GM12872 (cell line): ENCODE results near the gene GPR107.

Experiments
- TF ChIP-seq, protein P1 (sequence below): IDR thresholded peaks from 3 replicates; pipeline ENCODE4 v1.5.1; 2011; ENCODE audit warnings: low read depth, mild to moderate bottlenecking, low read length, moderate library complexity; ENCODE audit not compliant: insufficient read depth

GPR107 gene

GRCh38 chr9:130143279-130143893 lies 89.7 kb downstream of the GPR107 start:
- TF ChIP-seq, protein P1, sequence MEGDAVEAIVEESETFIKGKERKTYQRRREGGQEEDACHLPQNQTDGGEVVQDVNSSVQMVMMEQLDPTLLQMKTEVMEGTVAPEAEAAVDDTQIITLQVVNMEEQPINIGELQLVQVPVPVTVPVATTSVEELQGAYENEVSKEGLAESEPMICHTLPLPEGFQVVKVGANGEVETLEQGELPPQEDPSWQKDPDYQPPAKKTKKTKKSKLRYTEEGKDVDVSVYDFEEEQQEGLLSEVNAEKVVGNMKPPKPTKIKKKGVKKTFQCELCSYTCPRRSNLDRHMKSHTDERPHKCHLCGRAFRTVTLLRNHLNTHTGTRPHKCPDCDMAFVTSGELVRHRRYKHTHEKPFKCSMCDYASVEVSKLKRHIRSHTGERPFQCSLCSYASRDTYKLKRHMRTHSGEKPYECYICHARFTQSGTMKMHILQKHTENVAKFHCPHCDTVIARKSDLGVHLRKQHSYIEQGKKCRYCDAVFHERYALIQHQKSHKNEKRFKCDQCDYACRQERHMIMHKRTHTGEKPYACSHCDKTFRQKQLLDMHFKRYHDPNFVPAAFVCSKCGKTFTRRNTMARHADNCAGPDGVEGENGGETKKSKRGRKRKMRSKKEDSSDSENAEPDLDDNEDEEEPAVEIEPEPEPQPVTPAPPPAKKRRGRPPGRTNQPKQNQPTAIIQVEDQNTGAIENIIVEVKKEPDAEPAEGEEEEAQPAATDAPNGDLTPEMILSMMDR, result no peak

DNA sequence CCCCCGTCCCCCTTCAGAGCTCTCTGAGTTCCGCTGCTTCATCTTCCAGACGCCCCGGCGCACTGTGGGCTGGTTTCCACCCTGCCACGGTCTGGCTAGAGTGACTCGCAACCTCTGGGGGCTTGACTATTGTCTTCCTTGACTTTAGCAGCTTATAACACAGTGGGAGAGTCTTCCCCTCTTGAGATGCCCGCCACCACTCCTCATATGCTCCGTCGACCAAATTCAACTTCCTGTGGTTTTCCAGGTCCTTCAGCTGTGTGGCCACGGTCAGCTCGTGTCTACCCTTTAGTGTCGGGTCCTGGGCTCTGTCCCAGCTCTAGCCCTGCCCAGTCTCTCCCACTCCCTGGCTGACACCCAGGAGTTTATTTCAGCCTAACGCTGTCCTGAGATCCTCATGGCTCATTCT lies 90.3 kb downstream of the GPR107 start:
- TF ChIP-seq, protein P1, result no peak

GRCh38 chr9:130144703-130145102 lies 91.0 kb downstream of the GPR107 start:
- TF ChIP-seq, protein P1, result no peak

DNA sequence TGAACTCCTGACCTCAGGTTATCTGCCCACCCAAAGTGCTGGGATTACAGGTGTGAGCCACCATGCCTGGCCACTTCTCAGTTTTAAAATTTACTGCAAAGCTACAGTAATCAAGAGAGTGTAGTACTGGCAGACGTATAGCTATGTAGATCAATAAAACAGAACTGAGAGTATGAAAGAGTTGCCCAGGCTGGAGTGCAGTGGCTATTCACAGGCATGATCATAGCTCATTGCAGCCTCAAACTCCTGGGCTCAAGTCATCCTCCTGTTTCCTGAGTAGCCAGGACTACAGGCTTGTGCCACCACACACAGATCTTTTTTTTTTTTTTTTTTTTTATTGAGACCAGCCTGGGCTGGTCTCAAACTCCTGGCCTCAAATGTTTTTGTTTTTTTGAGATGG lies 92.0 kb downstream of the GPR107 start:
- TF ChIP-seq, protein P1, result no peak

- TF ChIP-seq, protein P1, result no peak
These were observed 93.5 kb downstream of the GPR107 start for GRCh38 chr9:130147198-130147597.

- TF ChIP-seq, protein P1, result no peak
These were observed 94.2 kb downstream of the GPR107 start for GRCh38 chr9:130147910-130148309.

DNA sequence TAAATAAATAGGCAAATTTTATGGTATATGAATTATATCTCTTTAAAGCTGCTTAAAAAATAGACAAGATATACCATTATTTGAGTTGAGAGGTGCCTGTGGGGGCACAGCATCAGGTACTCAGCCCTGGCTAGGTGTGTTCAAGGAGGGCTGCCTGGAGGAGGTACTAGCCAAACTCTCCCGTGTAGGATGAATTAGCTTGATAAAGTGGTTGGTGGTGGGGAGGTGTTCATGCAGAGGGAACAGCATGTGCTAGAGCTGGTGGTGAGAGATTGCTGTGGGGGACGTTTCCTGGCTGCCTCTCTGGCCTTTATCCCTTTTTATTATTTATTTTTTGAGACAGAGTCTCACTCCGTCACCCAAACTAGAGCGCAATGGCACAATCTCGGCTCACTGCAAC lies 95.3 kb downstream of the GPR107 start:
- TF ChIP-seq, protein P1, result no peak
